ENCODE results near the gene KRTAP5-6. TPM values are rescaled to one million over a fixed set of nuclear protein-coding genes. Genes with fewer than 3 reads are reported as not detected.
A peak's percentile ranks its signal among the peaks of the same experiment; 100 is the strongest.

Gene KRTAP5-6
- polyA plus RNA-seq, 3 donors from 2014 or later = not detected

- DNase-seq = no peak
- H3K36me3 Mint-ChIP-seq = no peaks in the 10 kb centered on the region
- H3K27me3 Mint-ChIP-seq (ENCODE audit: low read depth in 3 of 3) = peaks cover 7 to 21% (median 11%) of the 10 kb centered on the region in 3 donors
- H3K9me3 Mint-ChIP-seq = no peaks in the 10 kb centered on the region
- peak overlapping the region in 1 of 5 donors; percentile 69 for H3K4me3 Mint-ChIP-seq
- H3K4me1 Mint-ChIP-seq = peaks cover 34 to 47% of the 10 kb centered on the region in 2 donors
- H3K27ac Mint-ChIP-seq = no peak overlapping the region
Measured at GRCh38 chr11:1692708-1693326, 4.2 kb upstream of the KRTAP5-6 start.

GRCh38 chr11:1693327-1694063 is 3.5 kb upstream of the KRTAP5-6 start:
- H3K27ac Mint-ChIP-seq = no peak overlapping the region
- H3K4me3 Mint-ChIP-seq = peak overlapping the region; percentile 38 to 82 (median 69)
- no peaks in the 10 kb centered on the region for H3K36me3 Mint-ChIP-seq
- H3K9me3 Mint-ChIP-seq = no peaks in the 10 kb centered on the region
- peaks cover 7 to 18% (median 8%) of the 10 kb centered on the region in 3 donors for H3K27me3 Mint-ChIP-seq (ENCODE audit: low read depth in 3 of 3)
- DNase-seq = peak; percentile 65 to 69 (median 66)
- H3K4me1 Mint-ChIP-seq = peaks cover 31 to 43% of the 10 kb centered on the region in 2 donors

- Mint-ChIP-seq H3K36me3 (no peaks in the 10 kb centered on the region), H3K27me3 (ENCODE audit: low read depth in 3 of 3) (peaks cover 7 to 18% (median 8%) of the 10 kb centered on the region in 3 donors), H3K9me3 (peaks cover 0 to under 1% (median 0%) of the 10 kb centered on the region in 6 donors), H3K4me1 (peaks cover 26 to 35% of the 10 kb centered on the region in 2 donors), H3K27ac (no peak overlapping the region), H3K4me3 (peak overlapping the region in 3 of 5 donors; percentile 34 to 62 (median 54))
- DNase-seq = peak; percentile 82 to 83 (median 82)
Measured at GRCh38 chr11:1694064-1694845, 2.7 kb upstream of the KRTAP5-6 start.

- Mint-ChIP-seq H3K27me3 (ENCODE audit: low read depth in 3 of 3) (peaks cover 7 to 16% (median 8%) of the 10 kb centered on the region in 3 donors), H3K4me3 (no peak overlapping the region), H3K4me1 (peaks cover 19 to 28% of the 10 kb centered on the region in 2 donors), H3K9me3 (peaks cover 0 to 3% (median 0%) of the 10 kb centered on the region in 6 donors), H3K36me3 (no peaks in the 10 kb centered on the region), H3K27ac (no peak overlapping the region)
- no peak for DNase-seq
Measured at GRCh38 chr11:1694846-1695547, 2.0 kb upstream of the KRTAP5-6 start.

GRCh38 chr11:1695548-1696108 is 1.4 kb upstream of the KRTAP5-6 start:
- DNase-seq = no peak
- H3K27me3 Mint-ChIP-seq (ENCODE audit: low read depth in 3 of 3) = peaks cover 4 to 12% (median 5%) of the 10 kb centered on the region in 3 donors
- H3K4me3 Mint-ChIP-seq = no peak overlapping the region
- H3K9me3 Mint-ChIP-seq = peaks cover 0 to 3% (median 0%) of the 10 kb centered on the region in 6 donors
- peaks cover 13 to 22% of the 10 kb centered on the region in 2 donors for H3K4me1 Mint-ChIP-seq
- H3K27ac Mint-ChIP-seq = no peak overlapping the region
- H3K36me3 Mint-ChIP-seq = no peaks in the 10 kb centered on the region

- no peak overlapping the region for H3K4me3 Mint-ChIP-seq
- DNase-seq = no peak
- no peak overlapping the region for H3K27ac Mint-ChIP-seq
- peaks cover 7 to 8% of the 10 kb centered on the region in 2 donors for H3K4me1 Mint-ChIP-seq
- peaks cover 2 to 19% (median 5%) of the 10 kb centered on the region in 3 donors for H3K27me3 Mint-ChIP-seq (ENCODE audit: low read depth in 3 of 3)
- H3K36me3 Mint-ChIP-seq = peaks cover 0 to 4% (median 4%) of the 10 kb centered on the region in 3 donors
- peaks cover 0 to 4% (median under 1%) of the 10 kb centered on the region in 6 donors for H3K9me3 Mint-ChIP-seq
Measured at GRCh38 chr11:1699771-1700170, 2.8 kb downstream of the KRTAP5-6 start.

GRCh38 chr11:1701091-1701807 is 4.3 kb downstream of the KRTAP5-6 start:
- no peak overlapping the region for H3K4me3 Mint-ChIP-seq
- peaks cover 0 to 4% (median 4%) of the 10 kb centered on the region in 3 donors for H3K36me3 Mint-ChIP-seq
- H3K27ac Mint-ChIP-seq = peak overlapping the region in 1 of 6 donors; percentile 76
- peaks cover 16 to 21% of the 10 kb centered on the region in 2 donors for H3K4me1 Mint-ChIP-seq
- H3K27me3 Mint-ChIP-seq (ENCODE audit: low read depth in 3 of 3) = peaks cover 0 to 12% (median 5%) of the 10 kb centered on the region in 3 donors
- no peak for DNase-seq
- peaks cover 0 to 4% (median under 1%) of the 10 kb centered on the region in 6 donors for H3K9me3 Mint-ChIP-seq

- Mint-ChIP-seq H3K36me3 (peaks cover 3 to 4% (median 4%) of the 10 kb centered on the region in 3 donors), H3K4me1 (peaks cover 16 to 25% of the 10 kb centered on the region in 2 donors), H3K4me3 (no peak overlapping the region), H3K27ac (no peak overlapping the region), H3K9me3 (peaks cover 0 to 4% (median under 1%) of the 10 kb centered on the region in 6 donors), H3K27me3 (ENCODE audit: low read depth in 3 of 3) (peaks cover 3 to 13% (median 5%) of the 10 kb centered on the region in 3 donors)
- DNase-seq = no peak
Measured at GRCh38 chr11:1702506-1702905, 5.5 kb downstream of the KRTAP5-6 start.

GRCh38 chr11:1703146-1703545 is 6.2 kb downstream of the KRTAP5-6 start:
- Mint-ChIP-seq H3K36me3 (peaks cover 3 to 4% (median 4%) of the 10 kb centered on the region in 3 donors), H3K4me1 (peaks cover 16 to 25% of the 10 kb centered on the region in 2 donors), H3K27ac (no peak overlapping the region), H3K4me3 (no peak overlapping the region), H3K27me3 (ENCODE audit: low read depth in 3 of 3) (peaks cover 3 to 17% (median 5%) of the 10 kb centered on the region in 3 donors), H3K9me3 (peaks cover 0 to 4% (median under 1%) of the 10 kb centered on the region in 6 donors)
- no peak for DNase-seq

- Mint-ChIP-seq H3K27ac (no peak overlapping the region), H3K4me3 (no peak overlapping the region), H3K27me3 (ENCODE audit: low read depth in 3 of 3) (peaks cover 3 to 17% (median 8%) of the 10 kb centered on the region in 3 donors), H3K36me3 (peaks cover 3 to 6% (median 4%) of the 10 kb centered on the region in 3 donors), H3K4me1 (peaks cover 16 to 25% of the 10 kb centered on the region in 2 donors), H3K9me3 (peaks cover 0 to 4% (median 0%) of the 10 kb centered on the region in 6 donors)
- peak in 1 of 3 donors; percentile 19 for DNase-seq
Measured at GRCh38 chr11:1705126-1706052, 8.4 kb downstream of the KRTAP5-6 start.

GRCh38 chr11:1706634-1707400 is 9.8 kb downstream of the KRTAP5-6 start:
- DNase-seq = peak in 2 of 3 donors; percentile 31 to 34
- Mint-ChIP-seq H3K36me3 (peaks cover 3 to 4% (median 4%) of the 10 kb centered on the region in 3 donors), H3K27ac (no peak overlapping the region), H3K9me3 (no peaks in the 10 kb centered on the region), H3K4me3 (no peak overlapping the region), H3K4me1 (peaks cover 9 to 17% of the 10 kb centered on the region in 2 donors), H3K27me3 (ENCODE audit: low read depth in 3 of 3) (peaks cover 3 to 15% (median 9%) of the 10 kb centered on the region in 3 donors)

Measured in immature natural killer cell (primary cell).